Liver (tissue), 9 donors: Measurements from ENCODE around the gene GABRA4. TPM values are rescaled to one million over a fixed set of nuclear protein-coding genes. Genes with fewer than 3 reads are reported as not detected.

Experiments used
- DNase-seq: peaks from one replicate; pipeline ENCODE4 v3.0.0-alpha.2; 2017; ENCODE audit warnings: low spot score
- H3K27ac ChIP-seq, 2 donors: one replicate each; pipeline ENCODE4 v1.7.0; 2013; ENCODE audit warnings: inconsistent platforms in 2 of 2, low read length in 2 of 2, control low read depth in 1 of 2, low read depth in 1 of 2, mild to moderate bottlenecking in 1 of 2
- H3K27me3 ChIP-seq, 4 donors: one replicate each; pipeline versions ENCODE4 v1.6.1 to v1.7.0; 2013; ENCODE audit warnings: low read length in 3 of 4, inconsistent platforms in 1 of 4, mild to moderate bottlenecking in 1 of 4, moderate library complexity in 1 of 4; ENCODE audit not compliant: control insufficient read depth in 4 of 4, insufficient read depth in 4 of 4
- H3K36me3 ChIP-seq, 4 donors: one replicate each; pipeline versions ENCODE4 v1.6.1 to v1.7.0; 2013; ENCODE audit warnings: low read length in 3 of 4, mild to moderate bottlenecking in 3 of 4, low read depth in 1 of 4, moderate library complexity in 1 of 4; ENCODE audit not compliant: control insufficient read depth in 4 of 4, insufficient read depth in 3 of 4
- H3K4me1 ChIP-seq, 4 donors: one replicate each; pipeline versions ENCODE4 v1.6.1 to v1.7.0; 2013; ENCODE audit warnings: low read length in 3 of 4, mild to moderate bottlenecking in 3 of 4, moderate library complexity in 1 of 4; ENCODE audit not compliant: control insufficient read depth in 4 of 4, insufficient read depth in 4 of 4
- H3K4me3 ChIP-seq, 3 donors: one replicate each; pipeline versions ENCODE4 v1.6.1 to v1.7.0; 2013; ENCODE audit warnings: low read length in 3 of 3, control low read depth in 1 of 3, low read depth in 1 of 3, mild to moderate bottlenecking in 1 of 3
- H3K9ac ChIP-seq, 2 donors: one replicate each; pipeline ENCODE4 v1.7.0; 2013; ENCODE audit warnings: low read length in 2 of 2, mild to moderate bottlenecking in 2 of 2, moderate library complexity in 2 of 2, control low read depth in 1 of 2, low read depth in 1 of 2
- H3K9me3 ChIP-seq, 4 donors: one replicate each; pipeline versions ENCODE4 v1.6.1 to v1.7.0; 2013; ENCODE audit warnings: low read length in 3 of 4; ENCODE audit not compliant: control insufficient read depth in 4 of 4
- CTCF ChIP-seq: fragments of 150-350 bp; IDR thresholded peaks from 2 replicates; pipeline ENCODE4 v1.5.1; 2017; ENCODE audit warnings: improper control_type of control experiment, low read depth, low read length; ENCODE audit not compliant: missing input control
- EGR1 ChIP-seq, 2 donors: IDR thresholded peaks; 2 replicates each; pipeline ENCODE4 v1.6.1; 2016 to 2018; ENCODE audit warnings: antibody characterized with exemption in 2 of 2, low read depth in 2 of 2
- FOXA1 ChIP-seq: IDR thresholded peaks from 2 replicates; pipeline ENCODE4 v1.6.1; 2016; ENCODE audit warnings: antibody characterized with exemption
- FOXA2 ChIP-seq: IDR thresholded peaks from 2 replicates; pipeline ENCODE4 v1.6.1; 2016; ENCODE audit warnings: antibody characterized with exemption
- GABPA ChIP-seq, 2 donors: IDR thresholded peaks in 1 of 2; conservative IDR thresholded peaks in 1 of 2; 2 replicates each; pipeline ENCODE4 v1.6.1; 2016; ENCODE audit warnings: antibody characterized with exemption in 2 of 2, mild to moderate bottlenecking in 1 of 2, moderate library complexity in 1 of 2
- HNF4A ChIP-seq, 2 donors: conservative IDR thresholded peaks; 2 replicates each; pipeline ENCODE4 v1.6.1; 2016; ENCODE audit warnings: antibody characterized with exemption in 2 of 2, mild to moderate bottlenecking in 2 of 2
- HNF4G ChIP-seq: IDR thresholded peaks from 2 replicates; pipeline ENCODE4 v1.6.1; 2016; ENCODE audit warnings: antibody characterized with exemption
- JUND ChIP-seq, 2 donors: IDR thresholded peaks; 2 replicates each; pipeline ENCODE4 v1.6.1; 2016; ENCODE audit warnings: antibody characterized with exemption in 2 of 2
- MAX ChIP-seq: IDR thresholded peaks from 2 replicates; pipeline ENCODE4 v1.6.1; 2016; ENCODE audit warnings: antibody characterized with exemption
- NR2F2 ChIP-seq: IDR thresholded peaks from 2 replicates; pipeline ENCODE4 v1.6.1; 2016; ENCODE audit warnings: antibody characterized with exemption
- RAD21 ChIP-seq, 2 donors: IDR thresholded peaks; 2 replicates each; pipeline ENCODE4 v1.6.1; 2016; ENCODE audit warnings: antibody characterized with exemption in 2 of 2, mild to moderate bottlenecking in 2 of 2
- RXRA ChIP-seq, 2 donors: IDR thresholded peaks; 2 replicates each; pipeline ENCODE4 v1.6.1; 2017 to 2018; ENCODE audit warnings: antibody characterized with exemption in 2 of 2, mild to moderate bottlenecking in 1 of 2
- SP1 ChIP-seq: IDR thresholded peaks from 2 replicates; pipeline ENCODE4 v1.6.1; 2018; ENCODE audit warnings: antibody characterized with exemption, mild to moderate bottlenecking
- TAF1 ChIP-seq: conservative IDR thresholded peaks from 2 replicates; pipeline ENCODE4 v1.6.1; 2016; ENCODE audit warnings: antibody characterized with exemption, mild to moderate bottlenecking
- YY1 ChIP-seq: IDR thresholded peaks from 2 replicates; pipeline ENCODE4 v1.6.1; 2016; ENCODE audit warnings: antibody characterized with exemption, mild to moderate bottlenecking
- ZBTB33 ChIP-seq: IDR thresholded peaks from 2 replicates; pipeline ENCODE4 v1.6.1; 2016; ENCODE audit warnings: antibody characterized with exemption
- WGBS: extraction: QIAGEN DNeasy Blood & Tissue Kit; methylation state at CpG from one replicate; pipeline ENCODE4 v1.1.7; 2013; 5-methylcytosine and 5-hydroxymethylcytosine counted together
- polyA plus RNA-seq, 2 donors: library from polyadenylated mRNA; stranded (reverse) in 1 of 2; unstranded in 1 of 2; fragments of 200-250 nt in 1 of 2; fragments of >200 nt in 1 of 2; fragmentation: Nextera tagmentation in 1 of 2; extraction: Ambion mirVana in 1 of 2; gene quantifications; one replicate each; pipeline versions ENCODE4 v1.2.1 to v1.2.3, GENCODE V29; 2013 to 2015
- total RNA-seq, 2 donors: library from RNA; depleted of rRNA; stranded (reverse); fragments of >200 nt; gene quantifications; one replicate each; pipeline ENCODE4 v1.2.3, GENCODE V29; 2014
- TF ChIP-seq, protein P1 (sequence below): IDR thresholded peaks from 2 replicates; pipeline ENCODE4 v1.6.1; 2016; ENCODE audit warnings: antibody characterized with exemption
- donor health status: healthy.
- donor health status: healthy.
- donor health status: healthy.
- donor health status: healthy.
- donor health status: healthy.

Gene GABRA4
- total and polyA plus RNA-seq, 4 donors, result under 0.01 TPM; not detected in 3

DNA sequence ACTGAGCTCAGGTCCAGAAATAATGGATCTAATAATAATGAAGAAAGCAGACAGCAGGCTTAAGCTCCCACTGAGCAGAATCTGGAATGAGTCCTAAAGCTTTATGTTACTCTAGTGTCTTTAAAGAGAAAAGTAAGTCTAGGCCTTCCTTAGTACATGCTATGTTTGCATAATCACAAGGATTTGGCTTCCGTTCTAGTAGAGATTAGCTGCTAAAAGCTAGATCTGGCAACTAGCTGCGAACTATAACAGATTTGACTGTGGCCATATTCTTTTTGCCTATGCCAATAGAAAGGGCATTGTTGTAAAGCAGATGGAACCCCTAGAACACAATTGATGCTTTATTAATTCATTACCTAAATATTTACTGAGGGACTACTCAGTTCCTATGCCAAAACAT lies 103.3 kb downstream of the GABRA4 start:
- 75% methylated on average over 2 of the region's 2 CpGs for WGBS
- Histone ChIP-seq H3K4me3 (no peak overlapping the region), H3K9me3 (no peaks in the 10 kb centered on the region), H3K4me1 (no peaks in the 10 kb centered on the region), H3K27ac (no peak overlapping the region), H3K9ac (no peak overlapping the region), H3K27me3 (no peaks in the 10 kb centered on the region), H3K36me3 (no peaks in the 10 kb centered on the region)
- no peak for TF ChIP-seq FOXA2
- TF ChIP-seq GABPA (IDR thresholded peaks at IDR 0.05 in 1 of 2, conservative IDR thresholded peaks at IDR 0.05 in 1 of 2), result no peak
- no peak for TF ChIP-seq EGR1 (IDR thresholded peaks at IDR 0.05; ENCODE audit: low read depth in 2 of 2)
- no peak for TF ChIP-seq TAF1
- no peak for TF ChIP-seq HNF4A (conservative IDR thresholded peaks at IDR 0.05)
- TF ChIP-seq SP1, result no peak
- no peak for TF ChIP-seq FOXA1
- no peak for TF ChIP-seq RXRA (IDR thresholded peaks at IDR 0.05)
- TF ChIP-seq, protein P1, sequence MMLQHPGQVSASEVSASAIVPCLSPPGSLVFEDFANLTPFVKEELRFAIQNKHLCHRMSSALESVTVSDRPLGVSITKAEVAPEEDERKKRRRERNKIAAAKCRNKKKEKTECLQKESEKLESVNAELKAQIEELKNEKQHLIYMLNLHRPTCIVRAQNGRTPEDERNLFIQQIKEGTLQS, result no peak
- TF ChIP-seq HNF4G, result no peak
- TF ChIP-seq JUND (IDR thresholded peaks at IDR 0.05), result no peak
- TF ChIP-seq CTCF, result no peak
- TF ChIP-seq MAX, result no peak
- TF ChIP-seq YY1, result no peak
- no peak for DNase-seq

DNA sequence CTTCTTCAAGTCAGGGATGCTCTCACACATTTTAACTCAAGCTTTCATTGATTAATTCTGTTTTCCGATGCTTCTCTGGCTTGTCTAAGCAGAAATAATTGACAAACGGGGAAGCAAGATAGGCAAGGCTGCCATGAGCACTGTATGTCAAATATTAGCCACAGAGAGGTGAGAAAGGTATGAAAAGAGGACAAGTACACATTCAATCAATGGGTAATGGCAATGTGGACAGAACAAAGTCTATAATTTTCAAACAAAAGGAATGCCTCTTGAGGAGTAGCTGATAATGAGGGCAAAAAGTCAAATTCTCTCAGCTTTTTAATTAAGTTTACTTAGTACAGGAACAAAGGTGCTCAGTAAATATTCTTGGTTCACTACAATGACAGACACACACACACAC lies 104.0 kb downstream of the GABRA4 start:
- TF ChIP-seq SP1, result no peak
- no peak for TF ChIP-seq NR2F2
- TF ChIP-seq MAX, result no peak
- TF ChIP-seq GABPA (IDR thresholded peaks at IDR 0.05 in 1 of 2, conservative IDR thresholded peaks at IDR 0.05 in 1 of 2), result no peak
- Histone ChIP-seq H3K4me1 (no peaks in the 10 kb centered on the region), H3K36me3 (no peaks in the 10 kb centered on the region), H3K9ac (no peak overlapping the region), H3K27ac (no peak overlapping the region), H3K27me3 (no peaks in the 10 kb centered on the region), H3K4me3 (no peak overlapping the region), H3K9me3 (no peaks in the 10 kb centered on the region)
- DNase-seq, result no peak
- WGBS, result 28% methylated on average over 2 of the region's 2 CpGs

GRCh38 chr4:46886711-46887110 lies 106.7 kb downstream of the GABRA4 start:
- no peak overlapping the region for H3K27ac ChIP-seq
- no peaks in the 10 kb centered on the region for H3K36me3 ChIP-seq
- WGBS, result 27% methylated on average over 2 of the region's 2 CpGs
- H3K27me3 ChIP-seq, result no peaks in the 10 kb centered on the region
- no peak for DNase-seq
- TF ChIP-seq GABPA (IDR thresholded peaks at IDR 0.05 in 1 of 2, conservative IDR thresholded peaks at IDR 0.05 in 1 of 2), result no peak
- no peak for TF ChIP-seq MAX
- no peak for TF ChIP-seq FOXA1
- peak; percentile 36 to 42 for TF ChIP-seq RAD21 (IDR thresholded peaks at IDR 0.05)
- peak; percentile 7 for TF ChIP-seq CTCF
- TF ChIP-seq ZBTB33, result no peak
- TF ChIP-seq YY1, result no peak
- no peak for TF ChIP-seq FOXA2
- no peaks in the 10 kb centered on the region for H3K9me3 ChIP-seq
- no peaks in the 10 kb centered on the region for H3K4me1 ChIP-seq
- H3K9ac ChIP-seq, result no peak overlapping the region
- no peak overlapping the region for H3K4me3 ChIP-seq
